Neural cell (in vitro differentiated cells): ENCODE results near the gene GPSM1.

Experiments
- EP300 ChIP-seq: fragments of 450-650 bp; conservative IDR thresholded peaks from 2 replicates; pipeline ENCODE4 v1.6.1; 2014; ENCODE audit warnings: antibody characterized with exemption, mild to moderate bottlenecking, moderate library complexity; ENCODE audit not compliant: poor library complexity, severe bottlenecking
- EZH2 ChIP-seq: fragments of 200-600, 300-800 bp; shearing (Covaris generic), sonication (generic); IDR thresholded peaks from 2 replicates; pipeline ENCODE4 v1.6.1; 2014; ENCODE audit warnings: antibody characterized with exemption, low read length, borderline replicate concordance, mild to moderate bottlenecking; ENCODE audit not compliant: insufficient read depth, poor library complexity, severe bottlenecking
- TF ChIP-seq, protein P1 (sequence below): fragments of 450-650 bp; IDR thresholded peaks from 2 replicates; pipeline ENCODE4 v1.5.1; 2014; ENCODE audit warnings: antibody characterized with exemption, mild to moderate bottlenecking, moderate library complexity; ENCODE audit not compliant: poor library complexity, severe bottlenecking

- TF ChIP-seq, protein P1, sequence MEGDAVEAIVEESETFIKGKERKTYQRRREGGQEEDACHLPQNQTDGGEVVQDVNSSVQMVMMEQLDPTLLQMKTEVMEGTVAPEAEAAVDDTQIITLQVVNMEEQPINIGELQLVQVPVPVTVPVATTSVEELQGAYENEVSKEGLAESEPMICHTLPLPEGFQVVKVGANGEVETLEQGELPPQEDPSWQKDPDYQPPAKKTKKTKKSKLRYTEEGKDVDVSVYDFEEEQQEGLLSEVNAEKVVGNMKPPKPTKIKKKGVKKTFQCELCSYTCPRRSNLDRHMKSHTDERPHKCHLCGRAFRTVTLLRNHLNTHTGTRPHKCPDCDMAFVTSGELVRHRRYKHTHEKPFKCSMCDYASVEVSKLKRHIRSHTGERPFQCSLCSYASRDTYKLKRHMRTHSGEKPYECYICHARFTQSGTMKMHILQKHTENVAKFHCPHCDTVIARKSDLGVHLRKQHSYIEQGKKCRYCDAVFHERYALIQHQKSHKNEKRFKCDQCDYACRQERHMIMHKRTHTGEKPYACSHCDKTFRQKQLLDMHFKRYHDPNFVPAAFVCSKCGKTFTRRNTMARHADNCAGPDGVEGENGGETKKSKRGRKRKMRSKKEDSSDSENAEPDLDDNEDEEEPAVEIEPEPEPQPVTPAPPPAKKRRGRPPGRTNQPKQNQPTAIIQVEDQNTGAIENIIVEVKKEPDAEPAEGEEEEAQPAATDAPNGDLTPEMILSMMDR = no peak
- no peak for TF ChIP-seq EZH2
- no peak for TF ChIP-seq EP300
Measured at GRCh38 chr9:136371533-136371880, 44.2 kb downstream of the GPSM1 start.
